ENCODE results near the gene TOR3A.

- TF ChIP-seq CTCF (IDR thresholded peaks at IDR 0.05) (no peak), POLR2A (IDR thresholded peaks at IDR 0.05) (no peak)
Measured at GRCh38 chr1:179127163-179127895, 45.5 kb downstream of the TOR3A start.
